Transverse colon (tissue), 4 donors: ENCODE results near the gene EHHADH.

ENCODE experiments used
- POLR2A ChIP-seq: fragments of 450-650 bp; IDR thresholded peaks from one replicate; pipeline ENCODE4 v1.6.1; 2016; ENCODE audit warnings: antibody characterized with exemption, mild to moderate bottlenecking, moderate library complexity
- POLR2AphosphoS5 ChIP-seq, 3 donors: sonication (generic); formaldehyde crosslinking; IDR thresholded peaks; one replicate each; pipeline ENCODE4 v1.6.1; 2016; ENCODE audit warnings: antibody characterized with exemption in 3 of 3
- TF ChIP-seq, protein P1 (sequence below), 5 experiments: fragments of 200-600 bp in 3 of 5; fragments of 450-650 bp in 2 of 5; sonication (generic) in 3 of 5; IDR thresholded peaks; 1 replicate in 2 of 5; 2 replicates in 3 of 5; pipeline ENCODE4 v1.5.1; 2016 to 2017; ENCODE audit warnings: antibody characterized with exemption in 5 of 5, inconsistent platforms in 3 of 5, mild to moderate bottlenecking in 2 of 5, moderate library complexity in 1 of 5

DNA sequence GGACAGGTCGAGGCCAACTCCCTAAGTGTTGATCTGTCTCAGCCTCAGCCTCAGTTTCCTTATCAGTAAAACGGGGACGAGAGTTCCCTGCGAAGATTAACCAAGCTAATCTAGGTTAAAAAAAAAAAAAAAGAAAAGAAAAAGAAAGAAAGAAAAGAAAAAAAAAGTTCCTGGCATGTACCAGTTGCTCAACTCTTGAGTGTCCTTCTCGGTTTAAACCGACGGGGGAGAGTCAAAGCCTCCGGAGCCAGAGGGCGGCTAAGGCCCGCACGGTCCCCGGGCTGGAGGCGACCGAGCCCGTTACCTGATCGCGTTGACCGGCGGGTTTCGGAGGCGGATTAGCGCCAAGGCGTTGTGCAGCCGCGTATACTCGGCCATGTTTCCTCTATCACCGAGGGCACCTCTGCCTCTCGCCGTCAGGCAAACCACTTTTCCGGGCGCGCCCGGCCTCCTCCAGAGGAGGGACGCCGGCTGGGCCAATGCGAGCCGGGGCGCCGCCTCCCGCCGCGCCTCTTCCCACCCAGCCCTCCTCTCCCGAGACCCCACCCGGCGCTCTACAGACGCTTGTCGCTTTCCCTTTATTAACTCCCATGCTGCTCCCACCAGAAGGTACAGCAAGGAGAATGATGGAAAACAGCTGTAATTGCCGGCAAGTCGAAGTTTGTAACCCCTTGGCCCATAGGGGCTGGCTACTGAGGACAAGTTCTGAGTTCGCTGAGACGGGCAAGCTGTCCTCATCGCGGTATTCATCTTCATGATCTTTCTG is at the start of gene EHHADH:
- TF ChIP-seq, protein P1, sequence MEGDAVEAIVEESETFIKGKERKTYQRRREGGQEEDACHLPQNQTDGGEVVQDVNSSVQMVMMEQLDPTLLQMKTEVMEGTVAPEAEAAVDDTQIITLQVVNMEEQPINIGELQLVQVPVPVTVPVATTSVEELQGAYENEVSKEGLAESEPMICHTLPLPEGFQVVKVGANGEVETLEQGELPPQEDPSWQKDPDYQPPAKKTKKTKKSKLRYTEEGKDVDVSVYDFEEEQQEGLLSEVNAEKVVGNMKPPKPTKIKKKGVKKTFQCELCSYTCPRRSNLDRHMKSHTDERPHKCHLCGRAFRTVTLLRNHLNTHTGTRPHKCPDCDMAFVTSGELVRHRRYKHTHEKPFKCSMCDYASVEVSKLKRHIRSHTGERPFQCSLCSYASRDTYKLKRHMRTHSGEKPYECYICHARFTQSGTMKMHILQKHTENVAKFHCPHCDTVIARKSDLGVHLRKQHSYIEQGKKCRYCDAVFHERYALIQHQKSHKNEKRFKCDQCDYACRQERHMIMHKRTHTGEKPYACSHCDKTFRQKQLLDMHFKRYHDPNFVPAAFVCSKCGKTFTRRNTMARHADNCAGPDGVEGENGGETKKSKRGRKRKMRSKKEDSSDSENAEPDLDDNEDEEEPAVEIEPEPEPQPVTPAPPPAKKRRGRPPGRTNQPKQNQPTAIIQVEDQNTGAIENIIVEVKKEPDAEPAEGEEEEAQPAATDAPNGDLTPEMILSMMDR (IDR thresholded peaks at IDR 0.05), result peak in 1 of 5 experiments; percentile 16
- TF ChIP-seq POLR2AphosphoS5 (IDR thresholded peaks at IDR 0.05) (peak; percentile 73 to 90 (median 86)), POLR2A (peak; percentile 90)
